Endothelial cell of umbilical vein (primary cell): ENCODE data around the gene TMEM40.

ENCODE experiments used
- EZH2 ChIP-seq: IDR thresholded peaks from 2 replicates; pipeline ENCODE4 v1.6.1; 2012; ENCODE audit warnings: borderline replicate concordance, low read depth, mild to moderate bottlenecking, moderate library complexity, low read length, inconsistent platforms; ENCODE audit not compliant: severe bottlenecking
- GATA2 ChIP-seq: IDR thresholded peaks from 2 replicates; pipeline ENCODE4 v1.7.0; 2011; ENCODE audit warnings: low read depth, mild to moderate bottlenecking, moderate library complexity, mixed read lengths, low read length; ENCODE audit not compliant: insufficient read length, insufficient read depth
- POLR2AphosphoS5 ChIP-seq: IDR thresholded peaks from 2 replicates; pipeline ENCODE4 v1.6.1; 2012; ENCODE audit warnings: low read depth, mild to moderate bottlenecking, control low read depth, low read length, moderate library complexity; ENCODE audit not compliant: insufficient read depth

DNA sequence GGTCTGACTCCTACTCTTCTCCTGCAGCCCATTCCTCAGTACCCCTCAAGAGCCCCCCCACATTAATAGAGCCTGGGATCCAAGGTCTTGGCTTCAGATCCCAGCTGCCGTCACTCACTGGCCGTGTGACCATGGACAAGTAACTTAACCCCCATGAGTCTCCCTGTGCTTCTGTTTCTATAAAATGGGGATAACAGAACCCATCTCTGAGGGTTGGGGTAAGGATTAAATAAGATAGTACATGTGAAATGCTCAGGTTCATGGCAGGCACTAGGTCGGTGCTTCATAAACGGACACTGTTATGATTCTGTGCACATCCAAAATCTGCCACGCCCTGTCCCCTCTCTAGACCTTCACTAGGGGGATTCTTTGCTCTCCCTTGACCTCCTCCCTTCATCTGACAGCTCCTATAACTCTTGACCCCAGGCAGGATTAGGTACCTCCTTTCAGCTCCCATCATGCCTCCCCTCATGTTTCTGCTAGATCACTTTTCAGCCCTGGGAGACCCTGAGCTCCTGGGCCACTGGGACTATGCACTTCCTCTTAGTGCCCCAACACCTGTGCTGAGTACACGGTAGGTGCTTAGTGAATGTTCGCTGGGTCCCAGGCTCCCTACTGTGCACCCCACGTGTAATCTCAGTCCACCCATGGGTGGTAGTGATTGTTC lies 39.0 kb upstream of the TMEM40 start:
- no peak for TF ChIP-seq GATA2
- no peak for TF ChIP-seq EZH2
- TF ChIP-seq POLR2AphosphoS5 = no peak
